OCI-LY7 (cell line): ENCODE results near the gene MAPT. TPM values are rescaled to one million over a fixed set of nuclear protein-coding genes. Genes with fewer than 3 reads are reported as not detected.
"Not testable (repeated sequence)": the region's sequence is repeated elsewhere in the genome, so short reads cannot be mapped to it uniquely, and the experiment has no call there.

Source experiments
- BruUV-seq: library from RNA; stranded (reverse); fragments of 400-500 nt; replicated peaks from 2 replicates; lab custom pipeline; 2021; lab: Mats Ljungman, UMichigan
- CTCF ChIA-PET: fragments of 300-600 bp; sonication (Branson Sonifier 250); formaldehyde crosslinking; loops from one replicate; lab custom pipeline; 2022; ENCODE audit warnings: antibody characterized with exemption; ENCODE audit not compliant: unreplicated experiment; lab: Charles Lee
- POLR2A ChIA-PET: fragments of 300-600 bp; sonication (Branson Sonifier 250); formaldehyde crosslinking; loops from one replicate; lab custom pipeline; 2022; ENCODE audit warnings: antibody characterized with exemption; lab: Charles Lee
- DNase-seq: peaks from one replicate; pipeline ENCODE4 v3.0.0-alpha.2; 2015; ENCODE audit warnings: low spot score
- H2AFZ ChIP-seq: fragments of 200-600 bp; sonication (generic), shearing (Covaris generic); 2 replicates; pipeline ENCODE4 v1.6.1; 2014; ENCODE audit warnings: mild to moderate bottlenecking, antibody characterized with exemption, low read length, moderate library complexity
- H3K27ac ChIP-seq: fragments of 200-600 bp; sonication (generic); 2 replicates; pipeline ENCODE4 v1.5.1; 2014; ENCODE audit warnings: mixed run types, low read depth, mild to moderate bottlenecking, moderate library complexity, low read length, inconsistent platforms; ENCODE audit not compliant: poor library complexity, severe bottlenecking
- H3K36me3 ChIP-seq: fragments of 200-600 bp; sonication (generic); 2 replicates; pipeline ENCODE4 v1.6.1; 2014; ENCODE audit warnings: mild to moderate bottlenecking, antibody characterized with exemption, low read length, moderate library complexity, mixed read lengths; ENCODE audit not compliant: insufficient read depth
- H3K4me1 ChIP-seq: fragments of 200-600 bp; sonication (generic); 2 replicates; pipeline ENCODE4 v1.5.1; 2014; ENCODE audit warnings: mild to moderate bottlenecking, low read length; ENCODE audit not compliant: insufficient read depth, poor library complexity, severe bottlenecking
- H3K4me2 ChIP-seq: fragments of 200-600 bp; sonication (generic); 2 replicates; pipeline ENCODE4 v1.6.1; 2014; ENCODE audit warnings: mild to moderate bottlenecking, low read length
- H3K4me3 ChIP-seq: fragments of 200-600 bp; sonication (generic); 2 replicates; pipeline ENCODE4 v1.5.1; 2014; ENCODE audit warnings: mild to moderate bottlenecking, low read depth, low read length; ENCODE audit not compliant: poor library complexity, severe bottlenecking
- H3K79me2 ChIP-seq: fragments of 200-600 bp; sonication (generic); 2 replicates; pipeline ENCODE4 v1.6.1; 2016; ENCODE audit warnings: low read depth, mild to moderate bottlenecking, low read length, moderate library complexity, mixed read lengths; ENCODE audit not compliant: insufficient read depth
- H3K9me2 ChIP-seq: fragments of 200-600 bp; sonication (generic); 2 replicates; pipeline ENCODE4 v1.6.1; 2016; ENCODE audit warnings: mild to moderate bottlenecking, low read length, mixed read lengths; ENCODE audit not compliant: insufficient read depth
- H3K9me3 ChIP-seq: fragments of 200-600 bp; sonication (generic); 2 replicates; pipeline ENCODE4 v1.6.1; 2014; ENCODE audit warnings: mild to moderate bottlenecking, mixed run types, low read length, mixed read lengths
- H4K20me1 ChIP-seq: fragments of 200-600 bp; sonication (generic); 2 replicates; pipeline ENCODE4 v1.6.1; 2014; ENCODE audit warnings: mild to moderate bottlenecking, antibody characterized with exemption, low read length, moderate library complexity, mixed read lengths; ENCODE audit not compliant: insufficient read depth
- CTCF ChIP-seq: fragments of 200-600 bp; sonication (generic); conservative IDR thresholded peaks from 2 replicates; pipeline ENCODE4 v1.5.1; 2014; ENCODE audit warnings: mild to moderate bottlenecking, antibody characterized with exemption, low read length, moderate library complexity, mixed read lengths
- EZH2phosphoT487 ChIP-seq: fragments of 200-600 bp; sonication (generic); IDR thresholded peaks from 2 replicates; pipeline ENCODE4 v1.6.1; 2018; ENCODE audit warnings: low read depth, borderline replicate concordance, mild to moderate bottlenecking, mixed run types, antibody characterized with exemption, low read length, moderate library complexity, mixed read lengths
- intact Hi-C: fragments of 100-400 bp; cut with micrococcal nuclease; formaldehyde crosslinking; loops from one replicate; pipeline ENCODE4 v1.10.0; 2022; ENCODE audit not compliant: unreplicated experiment
- total RNA-seq, 2 experiments: library from RNA; depleted of rRNA in 1 of 2; stranded (reverse); fragments of >200 nt in 1 of 2; shearing (Covaris generic) in 1 of 2; gene quantifications; 2 replicates each; pipeline ENCODE4 v1.2.3, GENCODE V29; 2014 to 2022

Gene MAPT
- total RNA-seq, 2 experiments from 2014 or later, result 0.44 TPM; not detected in 1

- CTCF ChIA-PET, result no interaction called here
- BruUV-seq, result no TSS peak
These were observed 41.6 kb downstream of the MAPT start for GRCh38 chr17:45935710-45936509.

GRCh38 chr17:45936610-45937009 lies 42.3 kb downstream of the MAPT start:
- DNase-seq, result no peak
- Histone ChIP-seq H2AFZ (no peak overlapping the region), H4K20me1 (no peaks in the 10 kb centered on the region), H3K36me3 (no peaks in the 10 kb centered on the region), H3K4me1 (no peaks in the 10 kb centered on the region), H3K27ac (no peak overlapping the region), H3K9me3 (no peaks in the 10 kb centered on the region), H3K4me2 (no peak overlapping the region), H3K9me2 (no peaks in the 10 kb centered on the region), H3K79me2 (no peaks in the 10 kb centered on the region), H3K4me3 (no peak overlapping the region)
- no TSS peak for BruUV-seq
- intact Hi-C loops, result no loop called here
- TF ChIP-seq EZH2phosphoT487 (no peak), CTCF (no peak)
- CTCF ChIA-PET, result interaction anchor here (0.6 kb wide), 1 partner anchor 145 kb away, joined by 3 read pairs; no protein-coding TSS in a partner anchor
- POLR2A ChIA-PET, result no interaction called here

More at GRCh38 chr17:45935710-45936509, 41.6 kb downstream of the MAPT start:
- POLR2A ChIA-PET, result no interaction called here
- no peak overlapping the region for H3K4me3 ChIP-seq
- no peaks in the 10 kb centered on the region for H3K79me2 ChIP-seq
- TF ChIP-seq CTCF (no peak), EZH2phosphoT487 (no peak)
- H3K9me2 ChIP-seq, result no peaks in the 10 kb centered on the region
- no peaks in the 10 kb centered on the region for H3K4me1 ChIP-seq
- no peaks in the 10 kb centered on the region for H3K9me3 ChIP-seq
- H3K36me3 ChIP-seq, result no peaks in the 10 kb centered on the region
- H4K20me1 ChIP-seq, result no peaks in the 10 kb centered on the region
- no peak overlapping the region for H3K27ac ChIP-seq
- DNase-seq, result no peak
- intact Hi-C loops, result no loop called here
- H3K4me2 ChIP-seq, result no peak overlapping the region
- H2AFZ ChIP-seq, result no peak overlapping the region

GRCh38 chr17:45937186-45937585 lies 42.8 kb downstream of the MAPT start:
- H3K9me3 ChIP-seq, H3K27ac ChIP-seq, intact Hi-C loops, H4K20me1 ChIP-seq, H3K4me3 ChIP-seq, BruUV-seq, H3K79me2 ChIP-seq, H2AFZ ChIP-seq, H3K36me3 ChIP-seq, DNase-seq, H3K4me1 ChIP-seq, POLR2A ChIA-PET, H3K4me2 ChIP-seq, H3K9me2 ChIP-seq: not testable (repeated sequence)
- CTCF ChIA-PET, result interaction anchor here (0.6 kb wide), 1 partner anchor 145 kb away, joined by 3 read pairs; no protein-coding TSS in a partner anchor
